Stimulated activated CD4-positive, alpha-beta T cell treated with anti-CD3 and anti-CD28 coated beads, TNF-alpha, amount 100 ng/mL, for 4 hours (primary cell): Measurements from ENCODE around the gene ZNF554.
"Not testable (repeated sequence)": the region's sequence is repeated elsewhere in the genome, so short reads cannot be mapped to it uniquely, and the experiment has no call there.

Experiments used
- DNase-seq, 3 experiments: peaks; one replicate each; pipeline ENCODE4 v3.0.0-alpha.2; 2020; ENCODE audit warnings: low read depth in 3 of 3

The ZNF554 gene

DNA sequence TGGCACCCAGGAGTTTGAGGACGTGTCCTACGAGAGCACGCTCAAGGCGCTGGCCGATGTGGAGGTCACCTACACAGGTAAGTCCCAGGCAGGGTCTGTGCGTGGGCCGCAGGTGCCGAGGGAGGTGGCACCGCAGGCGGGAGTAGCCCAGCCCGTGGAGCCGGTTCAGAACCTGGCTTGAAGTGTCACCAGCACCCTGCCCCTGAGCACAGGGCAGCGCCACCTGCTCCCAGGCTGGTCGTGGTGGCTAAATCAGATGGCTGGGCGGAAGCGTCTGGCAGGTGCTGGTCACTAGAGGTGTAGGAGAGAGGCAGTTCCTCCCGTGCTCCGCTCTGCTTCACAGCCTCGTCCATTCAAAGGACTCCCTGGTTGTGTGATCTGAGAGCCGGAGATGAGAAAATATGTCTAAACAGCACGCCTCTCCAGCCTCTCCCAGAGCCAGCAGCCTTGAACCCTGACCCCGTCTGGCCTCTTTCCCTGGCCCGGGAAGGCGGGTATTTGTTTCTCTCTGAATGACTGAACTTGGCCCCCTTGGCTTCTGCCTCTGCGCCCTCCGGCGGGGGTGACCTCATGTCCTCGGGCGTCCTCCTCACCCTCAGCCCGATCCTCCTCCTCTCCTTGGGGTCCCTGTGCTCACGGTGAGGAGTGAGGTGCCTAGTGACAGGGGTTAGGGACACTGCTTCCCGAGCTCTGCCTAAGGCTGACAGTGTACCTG lies 29.0 kb upstream of the ZNF554 start:
- DNase-seq = no peak

DNA sequence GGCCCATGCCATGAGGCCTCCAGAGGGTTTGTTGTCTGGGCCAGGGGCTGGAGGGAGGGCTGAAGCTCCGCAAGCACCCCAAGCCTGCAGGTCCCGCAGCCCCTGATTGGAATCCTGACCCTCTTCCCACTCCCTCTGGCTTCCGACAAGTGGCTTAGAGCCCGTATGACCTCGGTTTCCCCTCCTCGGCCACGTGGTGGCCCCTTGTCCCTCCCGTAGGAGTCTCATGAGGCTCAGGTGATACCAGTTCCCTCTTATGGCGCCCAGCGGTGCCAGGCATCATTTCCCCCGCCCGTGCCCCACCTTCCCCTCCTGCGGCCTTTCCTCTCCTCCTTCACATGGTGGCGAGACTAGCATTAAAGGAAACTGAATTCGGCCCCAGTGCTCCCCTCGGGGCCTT lies 28.2 kb upstream of the ZNF554 start:
- DNase-seq = no peak

DNA sequence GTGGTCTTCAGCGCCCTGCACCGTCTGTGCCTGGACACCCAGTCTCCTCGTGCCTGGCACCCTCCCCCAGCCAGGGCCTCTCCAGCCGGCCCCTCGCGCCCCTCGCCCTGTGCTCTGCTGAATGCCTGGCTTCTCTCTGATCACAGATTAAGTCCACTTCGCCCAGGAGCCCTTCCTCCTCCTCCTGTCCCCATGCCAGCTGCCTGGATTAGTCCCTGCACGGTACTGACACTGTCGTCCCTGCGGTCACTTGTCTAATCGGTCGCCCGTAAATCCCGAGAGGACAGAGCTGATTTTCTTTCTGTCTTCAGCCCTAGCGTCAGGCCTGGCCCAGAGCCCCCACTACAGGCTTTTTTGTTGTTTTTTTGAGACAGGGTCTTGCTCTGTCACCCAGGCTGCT lies 27.8 kb upstream of the ZNF554 start:
- DNase-seq = no peak

DNA sequence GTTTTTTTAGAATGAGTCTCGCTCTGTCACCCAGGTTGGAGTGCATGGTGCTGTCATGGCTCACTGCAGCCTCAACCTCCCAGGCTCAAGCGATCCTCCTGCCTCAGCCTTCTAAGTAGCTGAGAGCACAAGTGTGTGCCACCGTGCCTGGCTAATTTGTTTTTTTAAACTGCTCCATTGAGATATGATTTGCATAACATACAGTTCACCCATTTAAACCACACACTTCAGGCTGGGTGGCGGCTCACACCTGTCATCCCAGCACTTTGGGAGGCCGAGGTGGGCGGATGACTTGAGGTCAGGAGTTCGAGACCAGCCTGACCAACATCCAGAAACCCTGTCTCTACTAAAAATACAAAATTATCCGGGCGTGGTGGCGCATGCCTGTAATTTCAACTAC lies 27.0 kb upstream of the ZNF554 start:
- DNase-seq = not testable (repeated sequence)

DNA sequence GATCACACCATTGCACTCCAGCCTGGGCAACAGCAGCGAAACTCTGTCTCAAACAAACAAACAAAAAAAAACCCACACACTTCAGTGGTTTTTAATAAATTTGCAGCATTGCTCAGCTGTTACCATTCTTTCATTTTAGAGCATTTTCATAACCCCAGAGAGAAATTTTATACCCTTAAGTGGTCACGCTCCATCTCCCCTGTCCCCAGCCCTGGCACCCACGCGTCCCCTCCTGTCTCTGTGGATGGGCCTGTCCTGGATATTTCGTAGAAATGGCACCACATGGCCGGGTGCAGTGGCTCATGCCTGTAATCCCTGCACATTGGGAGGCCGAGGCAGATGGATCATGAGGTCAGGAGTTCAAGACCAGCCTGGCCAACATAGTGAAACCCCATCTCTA lies 26.5 kb upstream of the ZNF554 start:
- DNase-seq = no peak

DNA sequence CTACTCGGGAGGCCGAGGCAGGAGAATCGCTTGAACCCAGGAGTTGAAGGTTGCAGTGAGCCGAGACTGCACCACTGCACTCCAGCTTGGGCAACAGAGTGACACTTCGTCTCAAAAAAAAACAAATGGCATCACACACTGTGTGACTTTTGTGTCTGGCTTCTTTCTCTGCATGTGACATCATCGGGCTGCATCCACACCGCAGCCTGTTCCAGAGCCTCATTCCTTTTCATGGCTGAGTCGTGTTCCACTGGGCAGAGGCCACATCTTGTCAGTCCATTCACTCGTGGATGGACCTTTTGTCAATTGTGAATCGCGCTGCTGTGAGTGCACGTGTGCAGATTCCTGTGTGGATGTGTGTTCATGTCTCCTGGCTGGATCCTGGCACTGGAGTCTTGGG lies 26.1 kb upstream of the ZNF554 start:
- no peak for DNase-seq

DNA sequence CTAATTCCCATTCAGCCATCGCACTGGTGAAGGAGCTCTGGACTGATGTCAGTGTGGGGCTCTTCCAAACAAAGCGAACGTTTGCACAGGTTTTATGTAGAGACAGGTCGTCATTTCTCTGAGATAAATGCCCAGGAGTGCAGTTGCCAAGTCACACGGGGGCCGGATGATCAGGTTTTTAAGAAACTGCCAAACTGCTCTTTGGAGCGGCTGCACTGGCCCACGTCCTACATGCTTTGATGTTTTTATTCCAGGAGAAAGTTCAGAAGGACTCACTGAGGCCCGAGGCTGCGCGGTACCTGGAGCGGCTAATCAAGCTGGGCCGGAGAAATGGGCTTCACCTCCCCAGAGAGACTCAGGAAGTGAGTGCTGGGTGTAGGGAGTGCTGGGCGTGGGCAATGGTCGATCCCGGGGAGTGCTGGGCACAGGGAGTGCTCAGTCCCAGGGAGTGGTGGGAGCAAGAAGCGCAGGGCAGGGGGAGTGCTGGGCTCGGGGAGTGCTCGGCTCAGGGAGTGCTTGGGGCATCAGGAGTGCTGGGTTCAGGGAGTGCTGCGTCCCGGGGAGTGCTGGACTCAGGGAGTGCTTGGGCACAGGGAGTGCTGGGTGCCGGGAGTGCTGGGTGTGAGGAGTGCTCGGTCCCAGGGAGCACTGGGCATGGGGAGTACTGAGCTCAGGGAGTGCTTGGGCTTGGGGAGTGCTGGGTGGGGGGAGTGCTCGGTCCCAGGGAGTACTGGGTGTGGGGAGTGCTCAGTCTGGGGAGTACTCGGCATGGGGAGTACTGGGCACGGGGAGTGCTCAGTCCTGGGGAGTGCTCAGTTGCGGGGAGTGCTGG lies 23.6 kb upstream of the ZNF554 start:
- DNase-seq = no peak

DNA sequence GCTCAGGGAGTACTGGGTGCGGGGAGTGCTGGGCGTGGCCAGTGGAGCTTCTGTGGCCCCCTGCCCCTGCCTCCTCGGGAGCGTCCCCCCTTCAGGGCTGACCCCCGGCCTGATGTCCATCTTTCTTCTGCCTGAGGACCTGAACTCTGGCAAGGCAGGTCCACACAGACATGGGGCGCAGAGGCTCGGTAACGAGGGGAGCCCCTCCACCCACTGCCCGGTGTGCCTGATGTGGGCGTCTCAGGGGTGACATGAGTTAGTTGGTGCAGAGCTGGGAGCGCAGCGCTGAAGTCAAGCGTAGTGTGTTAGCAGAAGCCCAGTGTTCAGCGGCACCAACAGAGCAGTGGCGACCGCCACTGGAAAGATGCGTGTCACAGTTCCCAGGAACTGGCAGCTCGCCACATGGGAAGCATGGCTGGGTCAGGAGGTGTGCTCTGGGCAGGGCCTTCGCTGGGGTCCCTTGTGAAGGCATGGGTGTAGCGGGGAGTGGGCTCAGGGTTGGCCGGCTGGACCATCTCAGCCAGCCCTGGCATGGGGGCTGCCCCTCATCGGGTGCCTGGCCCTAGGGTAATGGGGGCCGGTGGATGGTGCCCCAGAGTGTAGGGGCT lies 22.9 kb upstream of the ZNF554 start:
- no peak for DNase-seq

DNA sequence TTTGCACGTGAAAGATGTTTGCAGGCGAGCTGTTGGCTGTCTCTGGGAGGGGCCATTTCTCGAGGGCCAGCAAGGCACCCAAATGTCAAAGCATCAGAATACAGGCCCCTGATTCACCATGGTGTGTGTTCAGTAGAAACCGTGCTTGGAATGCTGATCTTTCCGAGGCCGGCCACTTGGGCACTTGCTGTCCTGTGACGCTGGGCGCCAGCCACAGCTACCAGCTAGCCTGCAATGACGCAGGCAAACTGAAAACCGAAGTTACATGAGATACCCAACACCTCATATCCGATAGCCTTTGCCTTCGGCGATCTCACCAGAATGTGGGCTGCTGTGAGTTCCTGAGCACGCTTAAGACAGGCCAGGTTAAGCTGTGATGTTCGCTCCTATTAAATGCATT lies 22.4 kb upstream of the ZNF554 start:
- no peak for DNase-seq

DNA sequence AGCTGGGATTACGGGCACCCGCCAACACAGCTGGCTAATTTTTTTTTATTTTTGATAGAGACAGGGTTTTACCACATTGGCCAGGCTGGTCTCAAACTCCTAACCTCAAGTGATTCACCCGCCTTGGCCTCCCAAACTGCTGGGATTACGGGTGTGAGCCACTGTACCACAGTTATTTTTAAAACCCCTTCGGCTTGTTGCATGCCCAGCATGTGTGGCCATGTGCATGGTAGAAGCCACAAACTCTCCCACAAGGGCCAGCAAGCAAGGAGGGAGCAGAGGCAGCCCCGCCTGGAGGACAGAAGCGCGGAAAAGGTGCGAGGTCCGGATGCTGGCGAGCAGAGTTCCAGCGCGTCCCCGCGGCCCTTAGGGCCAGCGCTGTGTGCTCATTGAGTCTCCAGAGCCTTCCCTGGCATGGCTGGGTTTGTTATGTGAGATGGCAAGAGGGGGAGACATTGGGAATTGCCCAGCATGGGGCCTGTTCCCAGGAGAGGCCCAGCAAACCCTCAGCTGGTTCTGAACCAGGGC lies 21.4 kb upstream of the ZNF554 start:
- no peak for DNase-seq

DNA sequence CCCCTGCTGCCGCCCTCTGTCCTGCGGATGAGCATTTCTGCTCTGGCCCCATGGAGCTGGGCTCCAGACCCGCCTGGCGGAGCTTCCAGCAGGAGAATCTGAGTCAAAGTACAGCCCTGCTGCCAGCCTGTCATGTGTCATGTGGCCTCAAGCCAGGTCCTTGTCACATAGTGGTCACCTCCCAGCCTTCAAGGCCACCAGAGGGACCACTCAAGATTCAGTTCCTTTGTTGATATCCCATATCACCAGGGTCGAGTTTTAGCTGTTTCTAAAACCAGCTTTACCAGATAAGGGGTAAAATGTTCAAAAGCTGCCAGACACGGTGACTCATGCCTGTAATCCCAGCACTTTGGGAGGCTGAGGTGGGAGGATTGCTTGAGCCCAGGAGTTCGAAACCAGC lies 20.9 kb upstream of the ZNF554 start:
- DNase-seq = no peak

DNA sequence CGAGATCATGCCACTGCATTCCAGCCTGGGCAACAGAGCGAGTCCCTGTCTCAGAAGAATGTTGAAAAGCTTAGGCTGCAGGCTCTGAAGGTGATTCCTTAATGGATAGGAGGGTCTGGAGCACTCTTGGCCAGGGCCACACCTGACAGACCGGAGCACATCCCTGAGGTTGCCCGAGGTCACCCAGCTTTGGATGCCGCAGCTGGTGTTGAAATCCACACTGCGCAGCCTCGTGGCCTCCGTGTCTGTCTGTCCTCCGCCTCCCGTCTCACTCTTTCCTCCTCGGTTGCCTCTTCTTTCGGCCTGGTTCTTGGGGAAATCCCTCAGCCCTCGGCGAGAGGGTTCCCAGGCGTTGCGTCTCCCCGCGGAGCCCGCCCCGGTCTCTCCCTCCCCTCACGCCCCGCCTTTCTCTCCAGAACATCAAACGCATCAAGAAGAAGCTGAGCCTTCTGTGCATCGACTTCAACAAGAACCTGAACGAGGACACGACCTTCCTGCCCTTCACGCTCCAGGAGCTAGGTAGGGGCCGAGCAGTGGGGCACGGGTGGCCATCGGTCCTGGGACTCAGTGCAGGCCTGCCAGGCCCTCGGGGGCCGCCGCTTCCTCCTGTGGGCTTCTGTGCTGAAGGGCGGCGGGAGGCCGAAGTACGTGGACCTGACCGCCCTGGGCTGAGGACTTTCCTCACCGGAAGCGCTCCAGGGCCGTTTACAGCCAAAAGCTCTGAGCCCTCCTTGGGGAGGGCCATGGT lies 20.2 kb upstream of the ZNF554 start:
- no peak for DNase-seq

DNA sequence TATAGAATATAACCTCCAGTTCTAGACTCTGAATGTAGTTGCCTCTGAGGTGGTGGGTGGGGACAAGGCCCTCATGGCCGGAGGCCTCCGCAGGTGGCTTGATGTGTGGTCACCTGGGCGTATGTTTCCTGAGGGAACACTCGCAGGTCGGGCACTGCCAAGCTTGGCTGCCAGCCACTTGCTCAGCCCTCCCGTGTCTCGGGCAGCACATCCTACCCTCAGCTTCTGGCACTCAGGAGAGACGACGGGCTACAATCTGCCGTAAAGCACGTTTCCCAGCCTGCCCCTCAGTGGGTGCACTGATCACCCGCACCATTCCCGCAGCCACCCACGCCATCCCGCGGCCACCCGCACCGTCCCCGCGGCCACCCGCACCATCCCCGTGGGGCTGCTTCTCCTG lies 19.2 kb upstream of the ZNF554 start:
- DNase-seq = no peak

DNA sequence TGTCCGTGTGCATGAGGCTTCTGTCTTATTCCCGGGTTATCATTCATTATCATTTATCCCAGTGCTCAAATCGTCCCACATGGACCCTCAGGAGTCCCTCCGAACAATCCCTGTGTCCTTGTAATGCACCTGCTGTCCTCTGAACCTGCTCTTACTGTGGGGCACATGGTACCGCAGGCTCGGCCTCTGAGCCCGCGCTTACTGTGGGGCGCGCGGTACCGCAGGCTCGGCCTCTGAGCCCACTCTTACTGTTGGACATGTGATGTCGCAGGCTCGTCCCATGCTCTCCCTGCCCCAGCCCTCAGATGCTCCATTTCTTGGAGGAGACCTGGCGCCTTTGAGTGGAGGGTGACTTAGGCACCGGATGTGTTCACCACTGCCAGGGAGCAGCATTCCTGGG lies 16.8 kb upstream of the ZNF554 start:
- DNase-seq = no peak

DNA sequence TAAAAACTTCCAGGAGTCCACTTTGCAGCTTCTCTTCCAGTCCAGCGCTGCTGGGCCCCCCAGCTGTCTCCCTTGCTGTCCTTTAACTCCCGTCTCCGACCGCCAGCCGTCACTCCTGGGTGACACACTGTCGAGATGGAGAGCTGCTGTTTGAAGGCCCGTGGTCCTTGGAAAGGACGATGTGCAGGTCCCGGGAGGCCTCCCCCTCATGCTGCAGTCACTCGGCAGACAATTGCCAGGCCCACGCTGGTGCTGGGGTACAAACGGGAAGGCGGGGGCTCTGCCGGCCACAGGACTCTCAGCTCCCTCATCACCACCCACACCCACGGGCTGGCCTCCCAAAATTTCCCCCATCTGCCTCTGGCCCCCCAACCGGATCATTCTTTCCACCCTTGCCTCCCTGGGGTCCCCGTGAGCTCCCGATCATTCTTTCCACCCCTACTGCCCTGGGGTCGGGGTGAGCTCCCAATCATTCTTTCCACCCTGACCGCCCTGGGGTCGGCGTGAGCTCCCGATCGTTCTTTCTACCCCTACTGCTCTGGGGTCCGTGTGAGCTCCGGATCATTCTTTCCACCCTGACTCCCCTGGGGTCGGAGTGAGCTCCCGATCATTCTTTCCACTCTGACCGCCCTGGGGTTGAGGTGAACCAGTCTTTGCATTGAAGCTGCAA lies 16.0 kb upstream of the ZNF554 start:
- no peak for DNase-seq

DNA sequence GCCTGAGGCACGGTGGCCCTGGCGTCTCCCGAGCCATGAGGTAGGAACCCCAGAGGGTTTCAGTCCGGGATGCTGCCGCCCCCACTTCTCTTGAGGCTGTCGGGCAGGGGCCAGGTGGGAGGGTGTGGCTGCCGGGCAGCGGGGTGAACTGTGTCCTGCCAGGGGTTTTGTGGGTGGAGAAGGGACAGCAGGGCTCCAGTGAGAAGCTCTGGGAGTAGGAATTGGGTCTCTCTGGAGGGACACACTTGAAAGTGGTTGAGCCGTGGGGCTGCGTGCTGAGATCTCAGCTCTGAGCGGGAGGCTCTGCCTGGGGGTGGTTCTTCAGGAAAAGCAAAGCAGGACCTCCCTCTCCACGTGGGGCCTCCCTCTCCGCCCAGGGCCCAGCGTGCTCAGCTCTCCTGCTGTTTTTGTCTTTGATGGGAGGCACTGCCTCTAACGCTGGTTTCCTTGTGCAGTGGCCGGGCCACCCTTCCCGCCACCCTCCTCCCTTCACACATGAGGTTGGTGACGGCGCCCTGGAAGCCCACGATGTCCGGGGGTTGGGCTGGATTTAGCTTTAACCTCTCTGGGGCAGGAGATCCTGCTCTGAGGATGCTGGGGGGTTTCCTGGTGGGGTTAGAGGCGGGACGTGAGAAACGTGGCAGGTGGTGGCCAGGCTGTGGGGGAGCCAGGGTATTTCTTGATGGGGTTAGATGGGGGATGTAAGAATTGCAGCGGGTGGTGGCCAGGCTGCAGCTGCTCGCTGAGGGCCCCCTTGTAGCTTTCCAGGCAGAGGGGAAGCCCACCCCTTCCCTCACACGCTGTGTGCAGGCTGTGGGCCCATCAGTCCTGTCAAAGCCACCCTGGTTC lies 15.3 kb upstream of the ZNF554 start:
- DNase-seq = no peak

DNA sequence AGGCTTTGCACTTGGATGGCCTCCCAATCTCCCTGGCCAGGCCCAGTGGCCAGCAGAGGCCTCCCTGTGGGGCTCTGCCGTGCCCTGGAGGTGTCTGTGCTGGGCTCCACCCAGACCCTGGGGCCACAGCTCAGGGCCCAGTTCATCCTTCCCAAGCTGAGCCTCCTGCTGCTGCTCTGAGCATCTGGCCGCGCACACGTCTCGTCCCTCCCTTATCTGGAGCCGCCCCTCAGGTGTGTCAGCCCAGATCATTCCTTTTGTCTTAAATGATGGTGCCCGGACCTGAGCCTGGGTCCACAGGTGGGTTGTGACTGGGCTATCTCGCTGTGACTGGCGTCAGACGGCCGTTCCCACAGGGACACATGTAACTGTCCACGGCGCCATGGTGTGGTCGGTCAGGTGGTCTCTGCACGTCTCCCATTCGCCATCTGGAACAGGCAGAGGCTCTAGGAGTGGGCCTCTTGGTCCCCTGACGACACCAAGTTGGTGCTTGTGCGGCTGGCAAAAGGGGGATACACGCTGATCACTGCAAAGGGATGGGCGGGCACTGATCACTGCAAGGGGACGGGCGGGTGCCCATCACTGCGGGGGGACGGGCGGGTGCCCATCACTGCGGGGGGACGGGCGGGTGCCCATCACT lies 14.3 kb upstream of the ZNF554 start:
- DNase-seq = no peak

DNA sequence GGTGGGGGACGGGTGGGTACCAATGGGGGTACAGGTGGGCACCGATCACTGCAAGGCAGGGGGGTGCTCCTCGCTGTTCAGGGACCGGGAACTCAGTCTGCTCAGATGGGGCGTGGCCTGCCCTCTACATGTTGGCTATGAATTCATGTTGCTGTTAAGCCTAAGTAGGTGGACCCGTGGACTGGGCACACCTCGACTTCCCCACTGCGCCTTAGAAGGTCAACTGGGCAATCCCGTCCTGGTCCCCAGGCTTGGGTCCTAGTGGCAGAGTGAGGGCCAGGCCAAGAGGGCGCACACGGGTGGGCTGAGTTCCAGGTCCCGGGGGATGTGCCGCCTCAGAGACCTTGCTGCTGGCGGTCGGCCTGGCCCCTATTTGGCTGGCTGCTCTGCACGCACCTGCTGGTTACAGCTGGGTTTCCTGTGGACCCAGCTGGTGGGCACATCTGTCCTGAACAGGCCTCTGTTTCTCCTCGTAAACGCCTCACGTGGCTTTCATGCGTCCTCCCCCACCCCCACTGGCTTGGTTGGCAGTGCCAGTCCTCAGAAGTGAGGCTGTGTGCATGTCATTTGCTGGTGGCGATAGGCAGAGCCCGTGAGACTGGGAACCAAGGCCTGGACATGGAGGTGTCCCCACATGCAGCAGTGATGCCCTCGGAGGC lies 13.5 kb upstream of the ZNF554 start:
- no peak for DNase-seq

DNA sequence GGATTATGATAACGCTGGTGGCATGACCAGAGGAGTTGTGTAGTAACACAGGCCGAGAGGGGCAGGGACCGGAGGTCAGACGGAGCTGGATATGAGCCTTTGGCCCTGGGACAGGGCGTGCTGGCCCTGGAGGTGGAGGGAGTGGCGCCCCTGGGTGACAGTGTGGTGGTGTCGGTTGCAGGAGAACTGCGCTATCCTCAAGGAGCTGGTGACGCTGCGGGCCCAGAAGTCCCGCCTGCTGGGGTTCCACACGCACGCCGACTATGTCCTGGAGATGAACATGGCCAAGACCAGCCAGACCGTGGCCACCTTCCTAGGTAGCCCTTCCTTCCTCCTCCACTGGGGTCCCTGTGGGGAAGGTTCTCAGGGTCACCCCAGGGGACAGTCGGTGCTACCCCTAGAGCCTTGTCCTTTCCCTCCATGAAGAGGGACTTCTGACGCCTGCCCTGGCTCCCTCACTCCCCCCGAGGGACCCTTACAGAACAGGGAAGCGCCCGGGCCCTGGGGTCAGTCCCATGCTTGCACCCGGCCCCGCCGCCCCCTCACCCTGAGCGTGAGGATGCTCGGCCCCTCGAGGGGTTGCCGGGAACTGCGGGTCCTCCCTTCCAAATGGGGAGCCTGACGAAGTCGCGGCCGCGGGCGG lies 12.8 kb upstream of the ZNF554 start:
- DNase-seq = no peak
